ENCODE data around the gene ZSWIM6.

ZSWIM6 gene

DNA sequence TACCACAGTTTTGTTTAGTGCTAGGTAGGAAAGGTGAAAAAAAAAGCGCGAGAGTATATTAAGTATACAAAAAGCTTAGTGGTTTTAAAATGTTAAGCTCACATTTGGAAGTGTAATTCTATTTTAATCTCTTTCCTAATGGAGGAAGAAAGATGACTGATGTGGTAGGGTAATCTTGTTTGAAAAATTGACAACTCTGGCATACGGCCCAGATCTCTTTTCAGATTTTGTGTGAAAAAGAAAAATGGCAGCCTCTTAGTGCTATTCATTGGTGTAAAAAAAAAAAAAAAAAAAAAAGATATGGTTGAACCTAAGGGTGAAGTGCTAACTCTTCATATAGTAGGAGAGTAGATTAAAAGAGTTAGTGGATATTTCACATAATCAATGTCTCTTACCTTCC lies 108.0 kb downstream of the ZSWIM6 start:
- TF ChIP-seq, protein P1, sequence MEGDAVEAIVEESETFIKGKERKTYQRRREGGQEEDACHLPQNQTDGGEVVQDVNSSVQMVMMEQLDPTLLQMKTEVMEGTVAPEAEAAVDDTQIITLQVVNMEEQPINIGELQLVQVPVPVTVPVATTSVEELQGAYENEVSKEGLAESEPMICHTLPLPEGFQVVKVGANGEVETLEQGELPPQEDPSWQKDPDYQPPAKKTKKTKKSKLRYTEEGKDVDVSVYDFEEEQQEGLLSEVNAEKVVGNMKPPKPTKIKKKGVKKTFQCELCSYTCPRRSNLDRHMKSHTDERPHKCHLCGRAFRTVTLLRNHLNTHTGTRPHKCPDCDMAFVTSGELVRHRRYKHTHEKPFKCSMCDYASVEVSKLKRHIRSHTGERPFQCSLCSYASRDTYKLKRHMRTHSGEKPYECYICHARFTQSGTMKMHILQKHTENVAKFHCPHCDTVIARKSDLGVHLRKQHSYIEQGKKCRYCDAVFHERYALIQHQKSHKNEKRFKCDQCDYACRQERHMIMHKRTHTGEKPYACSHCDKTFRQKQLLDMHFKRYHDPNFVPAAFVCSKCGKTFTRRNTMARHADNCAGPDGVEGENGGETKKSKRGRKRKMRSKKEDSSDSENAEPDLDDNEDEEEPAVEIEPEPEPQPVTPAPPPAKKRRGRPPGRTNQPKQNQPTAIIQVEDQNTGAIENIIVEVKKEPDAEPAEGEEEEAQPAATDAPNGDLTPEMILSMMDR (IDR thresholded peaks at IDR 0.05; ENCODE audit: insufficient read depth, low read length, poor library complexity, severe bottlenecking): no peak
- TF ChIP-seq EZH2phosphoT487 (conservative IDR thresholded peaks at IDR 0.05; ENCODE audit: low read length): no peak
- Histone ChIP-seq H2AFZ (ENCODE audit: low read depth, low read length, severe bottlenecking) (no peak overlapping the region), H3K27ac (ENCODE audit: low read depth, low read length) (no peak overlapping the region), H3K36me3 (ENCODE audit: low read length) (no peaks in the 10 kb centered on the region), H3F3A (ENCODE audit: insufficient read depth) (no peaks in the 10 kb centered on the region), H3K4me3 (ENCODE audit: insufficient read depth, low read length, poor library complexity, severe bottlenecking) (no peak overlapping the region), H3K27me3 (ENCODE audit: low read length) (no peaks in the 10 kb centered on the region), H3K9me3 (ENCODE audit: insufficient read depth, low read length) (peaks cover 27% of the 10 kb centered on the region), H3K79me2 (ENCODE audit: insufficient read depth, low read length) (no peaks in the 10 kb centered on the region), H3K4me2 (ENCODE audit: low read depth, low read length, poor library complexity, severe bottlenecking) (no peak overlapping the region), H3K9me2 (replicated peaks; ENCODE audit: insufficient read depth, low read length) (no peaks in the 10 kb centered on the region), H4K20me1 (ENCODE audit: low read depth, low read length) (no peaks in the 10 kb centered on the region), H3K9ac (ENCODE audit: low read length) (no peak overlapping the region)

- no peak overlapping the region for H3K4me3 ChIP-seq (ENCODE audit: insufficient read depth, low read length, poor library complexity, severe bottlenecking)
- H3K27ac ChIP-seq (ENCODE audit: low read depth, low read length): no peak overlapping the region
- H3K9me3 ChIP-seq (ENCODE audit: insufficient read depth, low read length): peaks cover 27% of the 10 kb centered on the region
- H3K9ac ChIP-seq (ENCODE audit: low read length): no peak overlapping the region
- H3K4me2 ChIP-seq (ENCODE audit: low read depth, low read length, poor library complexity, severe bottlenecking): no peak overlapping the region
- no peaks in the 10 kb centered on the region for H3K27me3 ChIP-seq (ENCODE audit: low read length)
- no peaks in the 10 kb centered on the region for H3K36me3 ChIP-seq (ENCODE audit: low read length)
- H3K79me2 ChIP-seq (ENCODE audit: insufficient read depth, low read length): no peaks in the 10 kb centered on the region
- no peak overlapping the region for H2AFZ ChIP-seq (ENCODE audit: low read depth, low read length, severe bottlenecking)
- no peak for TF ChIP-seq EZH2phosphoT487 (conservative IDR thresholded peaks at IDR 0.05; ENCODE audit: low read length)
- TF ChIP-seq, protein P1 (IDR thresholded peaks at IDR 0.05; ENCODE audit: insufficient read depth, low read length, poor library complexity, severe bottlenecking): no peak
- H4K20me1 ChIP-seq (ENCODE audit: low read depth, low read length): no peaks in the 10 kb centered on the region
- H3F3A ChIP-seq (ENCODE audit: insufficient read depth): no peaks in the 10 kb centered on the region
- no peaks in the 10 kb centered on the region for H3K9me2 ChIP-seq (replicated peaks; ENCODE audit: insufficient read depth, low read length)
These were observed 108.5 kb downstream of the ZSWIM6 start for GRCh38 chr5:61440596-61440995.

DNA sequence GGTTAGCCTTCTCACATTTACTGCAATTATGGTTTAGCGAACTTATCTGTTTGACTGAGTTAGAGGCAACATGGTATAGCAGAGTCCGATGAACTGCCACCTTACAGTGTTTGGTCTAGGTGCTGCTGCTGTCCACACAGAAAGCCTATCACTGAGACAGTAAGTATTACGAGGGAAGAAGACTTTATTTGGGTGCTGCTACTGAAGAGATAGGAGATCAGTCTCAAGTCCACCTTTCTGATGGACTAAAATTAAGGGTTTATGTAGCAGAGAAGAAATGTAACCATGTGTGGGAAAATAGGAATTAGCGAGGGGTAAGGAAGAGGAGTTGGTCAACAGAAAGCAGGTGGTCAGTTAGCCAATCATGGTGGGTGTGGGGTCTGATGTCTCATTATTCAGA lies 109.7 kb downstream of the ZSWIM6 start:
- TF ChIP-seq, protein P1 (IDR thresholded peaks at IDR 0.05; ENCODE audit: insufficient read depth, low read length, poor library complexity, severe bottlenecking): no peak
- TF ChIP-seq EZH2phosphoT487 (conservative IDR thresholded peaks at IDR 0.05; ENCODE audit: low read length): no peak
- Histone ChIP-seq H3K9me3 (ENCODE audit: insufficient read depth, low read length) (peaks cover 27% of the 10 kb centered on the region), H3K4me3 (ENCODE audit: insufficient read depth, low read length, poor library complexity, severe bottlenecking) (no peak overlapping the region), H3F3A (ENCODE audit: insufficient read depth) (no peaks in the 10 kb centered on the region), H3K9me2 (replicated peaks; ENCODE audit: insufficient read depth, low read length) (no peaks in the 10 kb centered on the region), H4K20me1 (ENCODE audit: low read depth, low read length) (no peaks in the 10 kb centered on the region), H3K4me2 (ENCODE audit: low read depth, low read length, poor library complexity, severe bottlenecking) (no peak overlapping the region), H3K79me2 (ENCODE audit: insufficient read depth, low read length) (no peaks in the 10 kb centered on the region), H2AFZ (ENCODE audit: low read depth, low read length, severe bottlenecking) (no peak overlapping the region), H3K27ac (ENCODE audit: low read depth, low read length) (no peak overlapping the region), H3K27me3 (ENCODE audit: low read length) (no peaks in the 10 kb centered on the region), H3K36me3 (ENCODE audit: low read length) (no peaks in the 10 kb centered on the region), H3K9ac (ENCODE audit: low read length) (no peak overlapping the region)
